BJ (cell line): ENCODE measurements around the gene MAGI1. TPM values are rescaled to one million over a fixed set of nuclear protein-coding genes. Genes with fewer than 3 reads are reported as not detected.

Experiments used
- CTCF ChIA-PET: fragments of 350-600 bp; formaldehyde crosslinking; extraction: SDS; loops from one replicate; lab custom pipeline; 2021; ENCODE audit warnings: antibody characterized with exemption, inconsistent platforms; lab: Yijun Ruan, JAX
- POLR2A ChIA-PET: fragments of 300-600 bp; sonication (Branson Sonifier 250); formaldehyde crosslinking; extraction: SDS; loops from one replicate; lab custom pipeline; 2021; ENCODE audit warnings: antibody characterized with exemption; lab: Charles Lee
- DNase-seq: peaks from one replicate; pipeline ENCODE4 v3.0.0-alpha.2; 2011; ENCODE audit warnings: low read depth
- H3K27me3 ChIP-seq: 2 replicates; pipeline ENCODE4 v1.6.0; 2011; ENCODE audit warnings: low read length; ENCODE audit not compliant: control insufficient read depth, insufficient read depth
- H3K36me3 ChIP-seq: 2 replicates; pipeline ENCODE4 v1.5.1; 2011; ENCODE audit warnings: low read length; ENCODE audit not compliant: control insufficient read depth, insufficient read depth
- H3K4me3 ChIP-seq: 2 replicates; pipeline ENCODE4 v1.5.1; 2011; ENCODE audit warnings: low read depth, mild to moderate bottlenecking, control low read depth, low read length
- CTCF ChIP-seq: IDR thresholded peaks from 2 replicates; pipeline ENCODE4 v1.5.1; 2011; ENCODE audit warnings: low read depth, mild to moderate bottlenecking, control low read depth, inconsistent platforms, low read length, moderate library complexity; ENCODE audit not compliant: insufficient read depth
- polyA plus RNA-seq: library from polyadenylated mRNA; depleted of rRNA; stranded (reverse); fragments of >200 nt; gene quantifications from 2 replicates; pipeline ENCODE4 v1.2.3, GENCODE V29; 2011

MAGI1 gene
- polyA plus RNA-seq, 1 experiment = 14.4 TPM

- no peak overlapping the region for H3K4me3 ChIP-seq
- no peaks in the 10 kb centered on the region for H3K27me3 ChIP-seq
- no peaks in the 10 kb centered on the region for H3K36me3 ChIP-seq
- DNase-seq = no peak
- ChIA-PET POLR2A (no interaction called here), CTCF (no interaction called here)
- no peak for TF ChIP-seq CTCF
Observed at GRCh38 chr3:65858749-65859148, 180.0 kb downstream of the MAGI1 start.

- Histone ChIP-seq H3K36me3 (no peaks in the 10 kb centered on the region), H3K27me3 (no peaks in the 10 kb centered on the region), H3K4me3 (no peak overlapping the region)
- ChIA-PET CTCF (interaction anchor here (1.1 kb wide), 1 partner anchor 25 kb away, joined by 3 read pairs; no protein-coding TSS in a partner anchor), POLR2A (no interaction called here)
- DNase-seq = no peak
- no peak for TF ChIP-seq CTCF
Observed at GRCh38 chr3:65857327-65857726, 181.4 kb downstream of the MAGI1 start.

- H3K27me3 ChIP-seq = no peaks in the 10 kb centered on the region
- CTCF ChIA-PET = interaction anchor here (1.1 kb wide), 1 partner anchor 25 kb away, joined by 3 read pairs; no protein-coding TSS in a partner anchor
- no peaks in the 10 kb centered on the region for H3K36me3 ChIP-seq
- POLR2A ChIA-PET = no interaction called here
- TF ChIP-seq CTCF = no peak
- DNase-seq = no peak
- no peak overlapping the region for H3K4me3 ChIP-seq
Observed at GRCh38 chr3:65856907-65857306, 181.8 kb downstream of the MAGI1 start.

- CTCF ChIA-PET = interaction anchor here (1.2 kb wide), 1 partner anchor 12 kb away, joined by 3 read pairs; no protein-coding TSS in a partner anchor
- no peaks in the 10 kb centered on the region for H3K27me3 ChIP-seq
- H3K4me3 ChIP-seq = no peak overlapping the region
- POLR2A ChIA-PET = no interaction called here
- DNase-seq = no peak
- TF ChIP-seq CTCF = no peak
- no peaks in the 10 kb centered on the region for H3K36me3 ChIP-seq
Observed at GRCh38 chr3:65855370-65856100, 183.2 kb downstream of the MAGI1 start.

- DNase-seq = no peak
- POLR2A ChIA-PET = no interaction called here
Observed at GRCh38 chr3:65854606-65855304, 184.0 kb downstream of the MAGI1 start.

More at GRCh38 chr3:65854606-65855304, 184.0 kb downstream of the MAGI1 start:
- H3K27me3 ChIP-seq = no peaks in the 10 kb centered on the region
- H3K4me3 ChIP-seq = no peak overlapping the region
- TF ChIP-seq CTCF = no peak
- CTCF ChIA-PET = interaction anchor here (1.2 kb wide), 1 partner anchor 11 kb away, joined by 3 read pairs; no protein-coding TSS in a partner anchor
- H3K36me3 ChIP-seq = no peaks in the 10 kb centered on the region
